Fibroblast of lung (primary cell): Measurements from ENCODE around the gene HLF. TPM values are rescaled to one million over a fixed set of nuclear protein-coding genes. Genes with fewer than 3 reads are reported as not detected.
A peak's percentile ranks its signal among the peaks of the same experiment; 100 is the strongest.

Experiments
- DNase-seq, 2 donors: peaks; one replicate each; pipeline versions ENCODE4 v3.0.0 to v3.0.0-alpha.2; 2010; ENCODE audit warnings: low read depth in 2 of 2
- H2AFZ ChIP-seq: 2 replicates; pipeline ENCODE4 v1.5.1; 2012; ENCODE audit warnings: low read length, control low read depth, inconsistent platforms
- H3K27ac ChIP-seq: 2 replicates; pipeline ENCODE4 v1.5.1; 2011; ENCODE audit warnings: low read length, control low read depth; ENCODE audit not compliant: insufficient read depth
- H3K27me3 ChIP-seq: 2 replicates; pipeline ENCODE4 v1.5.1; 2011; ENCODE audit warnings: mild to moderate bottlenecking, low read length; ENCODE audit not compliant: control insufficient read depth, insufficient read depth
- H3K36me3 ChIP-seq: 2 replicates; pipeline ENCODE4 v1.5.1; 2011; ENCODE audit warnings: low read length; ENCODE audit not compliant: control insufficient read depth, insufficient read depth
- H3K4me1 ChIP-seq: 2 replicates; pipeline ENCODE4 v1.5.1; 2011; ENCODE audit warnings: low read length; ENCODE audit not compliant: control insufficient read depth, insufficient read depth; ENCODE audit errors: extremely low read depth
- H3K4me2 ChIP-seq: 2 replicates; pipeline ENCODE4 v1.5.1; 2011; ENCODE audit warnings: low read length, control low read depth; ENCODE audit not compliant: insufficient read depth; ENCODE audit errors: extremely low read depth
- H3K4me3 ChIP-seq, 4 experiments: fragments of 200-600 bp in 1 of 4; sonication (generic) in 1 of 4; replicated peaks in 1 of 4; 2 replicates each; pipeline ENCODE4 v1.5.1; 2011 to 2016; ENCODE audit warnings: low read length in 4 of 4, low read depth in 3 of 4, mild to moderate bottlenecking in 3 of 4, control low read depth in 2 of 4, inconsistent platforms in 1 of 4, mixed read lengths in 1 of 4; ENCODE audit not compliant: insufficient read depth in 1 of 4; ENCODE audit errors: control extremely low read depth in 1 of 4
- H3K79me2 ChIP-seq: 2 replicates; pipeline ENCODE4 v1.5.1; 2012; ENCODE audit warnings: mild to moderate bottlenecking, low read length, inconsistent platforms; ENCODE audit not compliant: control insufficient read depth, insufficient read depth
- H3K9ac ChIP-seq: 2 replicates; pipeline ENCODE4 v1.5.1; 2011; ENCODE audit warnings: mild to moderate bottlenecking, low read length, control low read depth; ENCODE audit not compliant: insufficient read depth
- H3K9me3 ChIP-seq: 2 replicates; pipeline ENCODE4 v1.5.1; 2012; ENCODE audit warnings: low read depth, low read length; ENCODE audit not compliant: control insufficient read depth, insufficient read depth
- H4K20me1 ChIP-seq: 2 replicates; pipeline ENCODE4 v1.5.1; 2011; ENCODE audit warnings: low read length; ENCODE audit not compliant: control insufficient read depth, insufficient read depth; ENCODE audit errors: extremely low read depth
- EZH2 ChIP-seq: IDR thresholded peaks from 2 replicates; pipeline ENCODE4 v1.5.1; 2012; ENCODE audit warnings: low read length, control low read depth, mild to moderate bottlenecking; ENCODE audit errors: missing control alignments
- polyA plus RNA-seq, 2 donors: library from polyadenylated mRNA; depleted of rRNA in 1 of 2; stranded (reverse) in 1 of 2; unstranded in 1 of 2; fragments of >200 nt; gene quantifications; 2 replicates each; pipeline ENCODE4 v1.2.1, GENCODE V29; 2011 to 2012; ENCODE audit warnings: missing spikeins in 1 of 2
- total RNA-seq: library from RNA; depleted of rRNA; stranded (reverse); fragments of >200 nt; gene quantifications from 2 replicates; pipeline ENCODE4 v1.2.1, GENCODE V29; 2014
- TF ChIP-seq, protein P1 (sequence below), 2 donors: IDR thresholded peaks in 1 of 2; conservative IDR thresholded peaks in 1 of 2; 1 replicate in 1 of 2; 2 replicates in 1 of 2; pipeline ENCODE4 v1.5.1; 2011 to 2012; ENCODE audit warnings: low read length in 2 of 2, control low read depth in 1 of 2, inconsistent platforms in 1 of 2, low read depth in 1 of 2, mild to moderate bottlenecking in 1 of 2

HLF gene
- total and polyA plus RNA-seq, 2 donors (not counting 1 experiment from before 2014, with no cell fraction given): 0.17 to 0.69 TPM

- Histone ChIP-seq H3K9me3 (no peaks in the 10 kb centered on the region), H3K27me3 (no peaks in the 10 kb centered on the region), H3K79me2 (no peaks in the 10 kb centered on the region), H4K20me1 (no peaks in the 10 kb centered on the region), H3K4me3 (no peak overlapping the region), H2AFZ (no peak overlapping the region), H3K9ac (no peak overlapping the region), H3K4me2 (no peak overlapping the region), H3K36me3 (no peaks in the 10 kb centered on the region), H3K4me1 (no peaks in the 10 kb centered on the region), H3K27ac (no peak overlapping the region)
- TF ChIP-seq, protein P1, sequence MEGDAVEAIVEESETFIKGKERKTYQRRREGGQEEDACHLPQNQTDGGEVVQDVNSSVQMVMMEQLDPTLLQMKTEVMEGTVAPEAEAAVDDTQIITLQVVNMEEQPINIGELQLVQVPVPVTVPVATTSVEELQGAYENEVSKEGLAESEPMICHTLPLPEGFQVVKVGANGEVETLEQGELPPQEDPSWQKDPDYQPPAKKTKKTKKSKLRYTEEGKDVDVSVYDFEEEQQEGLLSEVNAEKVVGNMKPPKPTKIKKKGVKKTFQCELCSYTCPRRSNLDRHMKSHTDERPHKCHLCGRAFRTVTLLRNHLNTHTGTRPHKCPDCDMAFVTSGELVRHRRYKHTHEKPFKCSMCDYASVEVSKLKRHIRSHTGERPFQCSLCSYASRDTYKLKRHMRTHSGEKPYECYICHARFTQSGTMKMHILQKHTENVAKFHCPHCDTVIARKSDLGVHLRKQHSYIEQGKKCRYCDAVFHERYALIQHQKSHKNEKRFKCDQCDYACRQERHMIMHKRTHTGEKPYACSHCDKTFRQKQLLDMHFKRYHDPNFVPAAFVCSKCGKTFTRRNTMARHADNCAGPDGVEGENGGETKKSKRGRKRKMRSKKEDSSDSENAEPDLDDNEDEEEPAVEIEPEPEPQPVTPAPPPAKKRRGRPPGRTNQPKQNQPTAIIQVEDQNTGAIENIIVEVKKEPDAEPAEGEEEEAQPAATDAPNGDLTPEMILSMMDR (conservative IDR thresholded peaks at IDR 0.05 in 1 of 2, IDR thresholded peaks at IDR 0.05 in 1 of 2; ENCODE audit: low read depth in 1 of 2, low read length in 2 of 2): peak in 1 of 2 donors; percentile 32
- TF ChIP-seq EZH2: no peak
- DNase-seq: peak; percentile 15 to 22
Measured at GRCh38 chr17:55303701-55304145, 39.0 kb downstream of the HLF start.

DNA sequence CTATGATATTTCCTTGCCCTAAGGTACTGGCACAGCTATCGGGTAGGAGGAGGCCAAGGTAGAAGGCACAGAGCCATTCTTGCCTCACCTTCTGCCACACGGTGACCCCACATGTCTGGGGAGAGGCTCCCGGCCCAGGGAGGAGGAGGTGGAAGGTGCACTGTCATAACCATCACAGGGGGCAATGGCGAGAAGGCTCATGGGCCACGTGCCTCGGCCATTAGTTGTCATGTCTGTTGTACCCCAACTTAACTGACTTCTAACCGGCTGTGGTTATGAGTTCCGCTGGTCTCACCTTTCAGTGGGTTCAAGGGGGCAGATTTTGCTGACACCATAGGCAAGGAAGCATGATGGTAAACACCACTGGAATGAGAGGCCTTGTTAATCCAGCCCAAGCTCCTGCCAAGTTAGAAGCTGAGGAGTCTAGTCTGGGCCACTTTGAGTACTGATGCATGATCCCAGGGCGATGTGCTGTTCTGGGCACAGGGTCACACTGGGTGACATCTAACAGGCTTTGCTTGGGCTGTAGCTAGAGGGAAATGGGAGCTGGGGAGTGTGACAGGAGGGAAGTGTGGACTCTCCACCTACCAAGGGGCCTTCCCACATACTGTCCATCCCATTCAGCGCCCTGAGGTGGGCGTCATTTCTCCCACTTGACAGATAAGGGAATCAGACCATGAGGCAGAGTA, 39.6 kb downstream of the HLF start:
- no peaks in the 10 kb centered on the region for H3K4me1 ChIP-seq
- H4K20me1 ChIP-seq: no peaks in the 10 kb centered on the region
- H3K27ac ChIP-seq: no peak overlapping the region
- no peaks in the 10 kb centered on the region for H3K79me2 ChIP-seq
- no peak for TF ChIP-seq EZH2
- TF ChIP-seq, protein P1 (conservative IDR thresholded peaks at IDR 0.05 in 1 of 2, IDR thresholded peaks at IDR 0.05 in 1 of 2; ENCODE audit: low read depth in 1 of 2, low read length in 2 of 2): no peak
- H3K9ac ChIP-seq: no peak overlapping the region
- H3K36me3 ChIP-seq: no peaks in the 10 kb centered on the region
- DNase-seq: no peak
- no peak overlapping the region for H3K4me3 ChIP-seq
- H3K9me3 ChIP-seq: no peaks in the 10 kb centered on the region
- H3K27me3 ChIP-seq: no peaks in the 10 kb centered on the region
- H3K4me2 ChIP-seq: no peak overlapping the region
- no peak overlapping the region for H2AFZ ChIP-seq

GRCh38 chr17:55305321-55306087, 40.7 kb downstream of the HLF start:
- no peaks in the 10 kb centered on the region for H3K9me3 ChIP-seq
- H3K4me2 ChIP-seq: no peak overlapping the region
- H3K4me1 ChIP-seq: no peaks in the 10 kb centered on the region
- no peaks in the 10 kb centered on the region for H3K79me2 ChIP-seq
- no peak overlapping the region for H3K9ac ChIP-seq
- no peak for DNase-seq
- no peak overlapping the region for H3K4me3 ChIP-seq
- H3K27ac ChIP-seq: no peak overlapping the region
- no peaks in the 10 kb centered on the region for H4K20me1 ChIP-seq
- no peak for TF ChIP-seq EZH2
- TF ChIP-seq, protein P1 (conservative IDR thresholded peaks at IDR 0.05 in 1 of 2, IDR thresholded peaks at IDR 0.05 in 1 of 2; ENCODE audit: low read depth in 1 of 2, low read length in 2 of 2): no peak
- no peak overlapping the region for H2AFZ ChIP-seq
- no peaks in the 10 kb centered on the region for H3K27me3 ChIP-seq
- no peaks in the 10 kb centered on the region for H3K36me3 ChIP-seq
